RPMI7951 (cell line): Measurements from ENCODE around the gene HABP4. TPM values are rescaled to one million over a fixed set of nuclear protein-coding genes. Genes with fewer than 3 reads are reported as not detected.

Experiments used
- DNase-seq: peaks from one replicate; pipeline ENCODE4 v3.0.0-alpha.2; 2012; ENCODE audit warnings: low read depth
- total RNA-seq: library from RNA; depleted of rRNA; stranded (reverse); fragments of >200 nt; shearing (Covaris generic); gene quantifications from 2 replicates; pipeline ENCODE4 v1.2.3, GENCODE V29; 2014

The HABP4 gene
- total RNA-seq, 1 experiment from 2014 or later: 8.8 TPM

- DNase-seq: no peak
These were observed 14.6 kb upstream of the HABP4 start for GRCh38 chr9:96435345-96435744.

GRCh38 chr9:96436063-96436455, 13.9 kb upstream of the HABP4 start:
- no peak for DNase-seq

GRCh38 chr9:96436456-96437126, 13.4 kb upstream of the HABP4 start:
- no peak for DNase-seq

- no peak for DNase-seq
These were observed 12.5 kb upstream of the HABP4 start for GRCh38 chr9:96437454-96437853.

GRCh38 chr9:96440671-96441199, 9.2 kb upstream of the HABP4 start:
- no peak for DNase-seq

GRCh38 chr9:96441798-96442445, 8.0 kb upstream of the HABP4 start:
- DNase-seq: no peak

- no peak for DNase-seq
These were observed 7.5 kb upstream of the HABP4 start for GRCh38 chr9:96442491-96442890.

- peak; percentile 26 for DNase-seq
These were observed 2.6 kb upstream of the HABP4 start for GRCh38 chr9:96447406-96447805.

- DNase-seq: no peak
These were observed 1.3 kb upstream of the HABP4 start for GRCh38 chr9:96448546-96449170.

GRCh38 chr9:96449523-96449844, 485 bp upstream of the HABP4 start:
- DNase-seq: no peak

- DNase-seq: peak; percentile 28
These were observed 902 bp downstream of the HABP4 start for GRCh38 chr9:96450613-96451528.

GRCh38 chr9:96453625-96454024, 3.7 kb downstream of the HABP4 start:
- DNase-seq: peak; percentile 41

- no peak for DNase-seq
These were observed 7.3 kb downstream of the HABP4 start for GRCh38 chr9:96457266-96457665.

- no peak for DNase-seq
These were observed 8.3 kb downstream of the HABP4 start for GRCh38 chr9:96458226-96458625.

GRCh38 chr9:96459268-96460007, 9.5 kb downstream of the HABP4 start:
- DNase-seq: no peak

- DNase-seq: no peak
These were observed 10.5 kb downstream of the HABP4 start for GRCh38 chr9:96460470-96460869.

GRCh38 chr9:96460882-96461281, 10.9 kb downstream of the HABP4 start:
- DNase-seq: peak; percentile 39

GRCh38 chr9:96461336-96461735, 11.4 kb downstream of the HABP4 start:
- DNase-seq: peak; percentile 60

GRCh38 chr9:96462541-96462940, 12.6 kb downstream of the HABP4 start:
- DNase-seq: no peak

- no peak for DNase-seq
These were observed 14.5 kb downstream of the HABP4 start for GRCh38 chr9:96464426-96464825.

- DNase-seq: no peak
These were observed 17.8 kb downstream of the HABP4 start for GRCh38 chr9:96467784-96468183.
